K562 (cell line): ENCODE data around the gene HMOX1. TPM values are rescaled to one million over a fixed set of nuclear protein-coding genes. Genes with fewer than 3 reads are reported as not detected.

Experiments
- ATAC-seq: fragments of 200-7000 bp; cut with Tn5 transposase; 3 replicates; pipeline ENCODE4 v1.9.1; 2020; ENCODE audit warnings: moderate library complexity
- BruUV-seq: library from RNA; stranded (reverse); fragments of 400-500 nt; replicated peaks from 2 replicates; lab custom pipeline; 2021; lab: Mats Ljungman, UMichigan
- CTCF ChIA-PET: fragments of 300-600 bp; formaldehyde crosslinking; extraction: SDS; loops from one replicate; lab custom pipeline; 2021; ENCODE audit warnings: low intra/inter-chr PET ratio; lab: Yijun Ruan, JAX
- POLR2A ChIA-PET: fragments of 300-600, 350-650 bp; sonication (Branson Sonifier 250); formaldehyde crosslinking; extraction: SDS; loops from one replicate; lab custom pipeline; 2021; ENCODE audit warnings: antibody characterized with exemption, inconsistent platforms; lab: Yijun Ruan, JAX
- DNase-seq, 4 experiments: peaks; one replicate each; pipeline versions ENCODE4 v3.0.0 to v3.0.0-alpha.2; 2011 to 2018; ENCODE audit warnings: low spot score in 3 of 4, mixed read lengths in 3 of 4; ENCODE audit errors: extremely low read depth in 1 of 4
- FAIRE-seq: peaks from 2 replicates; lab custom pipeline; 2011; peaks lifted over from hg19 to GRCh38; lab: Jason Lieb, UNC
- H2AFZ ChIP-seq: 2 replicates; pipeline ENCODE4 v1.6.0; 2011; ENCODE audit warnings: low read depth, low read length, control low read depth, inconsistent platforms
- H3K27ac ChIP-seq: fragments of 200-600 bp; 3 replicates; pipeline ENCODE4 v1.8.0; 2011; ENCODE audit warnings: low read depth, mild to moderate bottlenecking, control low read depth, inconsistent platforms, low read length, moderate library complexity, mixed read lengths; ENCODE audit errors: extremely low read depth
- H3K27me3 ChIP-seq, 2 experiments: fragments of 300-600 bp in 1 of 2; 2 replicates in 1 of 2; 3 replicates in 1 of 2; pipeline versions ENCODE4 v1.6.0 to v1.8.0; 2011; ENCODE audit warnings: inconsistent platforms in 2 of 2, low read length in 2 of 2, mild to moderate bottlenecking in 1 of 2, mixed read lengths in 1 of 2, moderate library complexity in 1 of 2; ENCODE audit not compliant: control insufficient read depth in 2 of 2, insufficient read depth in 2 of 2
- H3K36me3 ChIP-seq: fragments of 300-600 bp; 3 replicates; pipeline ENCODE4 v1.8.0; 2011; ENCODE audit warnings: mild to moderate bottlenecking, low read length, inconsistent platforms; ENCODE audit not compliant: control insufficient read depth, insufficient read depth
- H3K4me1 ChIP-seq, 2 experiments: fragments of 200-600 bp in 1 of 2; replicated peaks in 1 of 2; 2 replicates in 1 of 2; 3 replicates in 1 of 2; pipeline versions ENCODE4 v1.5.1 to v1.8.0; 2011; ENCODE audit warnings: inconsistent platforms in 2 of 2, low read length in 2 of 2, mild to moderate bottlenecking in 1 of 2, mixed read lengths in 1 of 2, moderate library complexity in 1 of 2; ENCODE audit not compliant: control insufficient read depth in 2 of 2, insufficient read depth in 2 of 2
- H3K4me2 ChIP-seq: 2 replicates; pipeline ENCODE4 v1.6.1; 2011; ENCODE audit warnings: low read length, control low read depth, inconsistent platforms, mixed read lengths; ENCODE audit not compliant: insufficient read depth
- H3K4me3 ChIP-seq: fragments of 200-600 bp; sonication (generic), shearing (Covaris generic); 2 replicates; pipeline ENCODE4 v1.5.1; 2016; ENCODE audit warnings: control low read depth, inconsistent platforms
- H3K79me2 ChIP-seq: fragments of 200-600 bp; 3 replicates; pipeline ENCODE4 v1.8.0; 2011; ENCODE audit warnings: low read length, inconsistent platforms; ENCODE audit not compliant: control insufficient read depth, insufficient read depth
- H3K9ac ChIP-seq, 2 experiments: 2 replicates each; pipeline versions ENCODE4 v1.6.0 to v1.6.1; 2011; ENCODE audit warnings: low read depth in 2 of 2, low read length in 2 of 2, control low read depth in 1 of 2, inconsistent platforms in 1 of 2, mild to moderate bottlenecking in 1 of 2, mixed read lengths in 1 of 2; ENCODE audit not compliant: insufficient read depth in 1 of 2
- H3K9me1 ChIP-seq: one replicate; pipeline ENCODE4 v1.6.0; 2011; ENCODE audit warnings: inconsistent platforms, mild to moderate bottlenecking, low read length, moderate library complexity; ENCODE audit not compliant: control insufficient read depth, insufficient read depth
- H3K9me3 ChIP-seq: replicated peaks from 2 replicates; pipeline ENCODE4 v1.5.1; 2011; ENCODE audit warnings: low read depth, low read length, inconsistent platforms; ENCODE audit not compliant: control insufficient read depth, insufficient read depth
- H4K20me1 ChIP-seq: replicated peaks from 2 replicates; pipeline ENCODE4 v1.6.1; 2011; ENCODE audit warnings: low read length, inconsistent platforms, mixed read lengths; ENCODE audit not compliant: control insufficient read depth, insufficient read depth
- E2F4 ChIP-seq: sonication (generic); formaldehyde crosslinking; IDR thresholded peaks from 2 replicates; pipeline ENCODE4 v1.8.0; 2022; ENCODE audit warnings: mild to moderate bottlenecking, low read depth, missing genetic modification reagents
- KDM2B ChIP-seq: fragments of 250-450 bp; sonication (Bioruptor Pico); IDR thresholded peaks from 2 replicates; pipeline ENCODE4 v1.8.0; 2021; ENCODE audit warnings: mild to moderate bottlenecking, moderate library complexity
- MBD1 ChIP-seq: fragments of 250-450 bp; sonication (Bioruptor Pico); IDR thresholded peaks from 2 replicates; pipeline ENCODE4 v1.8.0; 2022; ENCODE audit warnings: inconsistent platforms
- MEIS2 ChIP-seq: fragments of 450-650 bp; IDR thresholded peaks from 2 replicates; pipeline ENCODE4 v1.6.1; 2014; ENCODE audit warnings: mild to moderate bottlenecking; ENCODE audit not compliant: partially characterized antibody
- ZFX ChIP-seq: sonication (generic); formaldehyde crosslinking; IDR thresholded peaks from 2 replicates; pipeline ENCODE4 v1.8.0; 2022; ENCODE audit warnings: mild to moderate bottlenecking, missing genetic modification reagents, moderate library complexity
- ZNF398 ChIP-seq: fragments of 250-450 bp; sonication (Bioruptor Pico); IDR thresholded peaks from 2 replicates; pipeline ENCODE4 v1.8.0; 2021; ENCODE audit warnings: moderate library complexity, mild to moderate bottlenecking, inconsistent platforms
- WGBS: fragments of 100-300 bp; shearing (Covaris generic); methylation state at CpG from one replicate; pipeline ENCODE4 v1.1.6; 2016; ENCODE audit warnings: low coverage, mixed read lengths; ENCODE audit not compliant: insufficient coverage; ENCODE audit errors: missing lambda C conversion rate; 5-methylcytosine and 5-hydroxymethylcytosine counted together
- in situ Hi-C: fragments of 300-500 bp; cut with MboI; formaldehyde crosslinking; loops from 4 replicates; pipeline ENCODE4 v1.15.0; 2018; ENCODE audit warnings: inconsistent platforms, mixed read lengths
- intact Hi-C: fragments of 100-400 bp; cut with micrococcal nuclease; formaldehyde crosslinking; loops from 2 replicates; pipeline ENCODE4 v1.14.2; 2022
- polyA plus RNA-seq, 8 experiments: library from polyadenylated mRNA; depleted of rRNA in 4 of 8; stranded (reverse) in 5 of 8; unstranded in 3 of 8; fragments of >200 nt; fragmentation: Nextera tagmentation in 2 of 8; fragmentation: Illumina TruSeq in 1 of 8; extraction: Ambion mirVana in 2 of 8; extraction: Trizol in 1 of 8; gene quantifications; 2 replicates each; pipeline versions ENCODE4 v1.2.1 to v1.2.3, GENCODE V29; 2011 to 2014; ENCODE audit warnings: inconsistent platforms in 1 of 8, missing spikeins in 1 of 8
- total RNA-seq, 7 experiments: library from RNA; depleted of rRNA in 6 of 7; stranded (reverse); fragments of >200 nt in 6 of 7; fragmentation: Illumina TruSeq in 2 of 7; extraction: Trizol in 2 of 7; gene quantifications; 2 replicates each; pipeline versions ENCODE4 v1.2.1 to v1.2.3, GENCODE V29; 2011 to 2021; ENCODE audit warnings: low replicate concordance in 1 of 7

Gene HMOX1
- total and polyA plus RNA-seq, 9 of the 15 experiments (the other 6 are each of a cell fraction or from before 2014, with no cell fraction given), result not detected

DNA sequence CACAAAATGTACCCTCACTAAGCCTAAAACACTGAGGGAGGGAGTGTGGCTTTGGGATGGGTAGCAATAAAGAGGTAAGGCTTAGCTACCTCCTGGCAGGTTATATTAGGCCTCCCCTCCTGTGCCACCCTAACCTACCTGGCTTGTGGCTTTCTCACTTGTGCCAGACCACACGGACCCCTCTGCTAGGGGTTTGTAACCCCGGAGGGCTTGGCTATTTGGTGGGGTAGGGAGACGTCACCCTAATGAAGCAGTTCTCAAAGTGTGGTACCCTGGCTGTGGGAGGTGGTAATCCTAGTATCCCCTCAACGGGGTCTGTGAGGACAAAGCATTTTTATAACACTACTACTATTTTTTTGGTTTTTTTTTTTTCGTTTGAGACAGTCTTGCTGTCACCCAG lies 10.0 kb downstream of the HMOX1 start:
- CTCF ChIA-PET, result no interaction called here
- Histone ChIP-seq H3K4me2 (no peak overlapping the region), H4K20me1 (no peaks in the 10 kb centered on the region), H3K9me3 (no peaks in the 10 kb centered on the region)
- TF ChIP-seq ZFX (no peak), E2F4 (CRISPR knock-in tag) (no peak), KDM2B (CRISPR knock-in tag) (no peak), MBD1 (CRISPR knock-in tag) (no peak), ZNF398 (CRISPR knock-in tag) (no peak), MEIS2 (no peak)
- TF ChIP-seq, all 486 proteins: peak for 0
- FAIRE-seq (no peak), ATAC-seq (no peak), DNase-seq (no peak)
- H3K27me3 ChIP-seq, result no peaks in the 10 kb centered on the region
- no peak overlapping the region for H3K9ac ChIP-seq
- H3K9me1 ChIP-seq, result no peaks in the 10 kb centered on the region
- BruUV-seq, result no TSS peak
- H2AFZ ChIP-seq, result no peak overlapping the region
- intact Hi-C loops, result no loop called here
- no peak overlapping the region for H3K27ac ChIP-seq
- WGBS, result 34% methylated on average over 5 of the region's 5 CpGs
- peaks cover 7 to 9% of the 10 kb centered on the region in 2 experiments; a peak in 4 of 5 replicates for H3K4me1 ChIP-seq
- POLR2A ChIA-PET, result interaction anchor here (1.0 kb wide), 1 partner anchor 8 kb away, joined by 3 read pairs; no protein-coding TSS in a partner anchor
- no peaks in the 10 kb centered on the region for H3K79me2 ChIP-seq
- H3K4me3 ChIP-seq, result no peak overlapping the region
- H3K36me3 ChIP-seq, result no peaks in the 10 kb centered on the region
- in situ Hi-C loops, result no loop called here
